ENCODE data around the gene OR8G5. TPM values are rescaled to one million over a fixed set of nuclear protein-coding genes. Genes with fewer than 3 reads are reported as not detected.

Gene OR8G5
- total and polyA plus RNA-seq, 2 experiments from 2014 or later = not detected

GRCh38 chr11:124210421-124210820, 45.8 kb upstream of the OR8G5 start:
- TF ChIP-seq NANOG (IDR thresholded peaks at IDR 0.05; ENCODE audit: borderline replicate concordance) = no peak
- TF ChIP-seq EZH2phosphoT487 (IDR thresholded peaks at IDR 0.05; ENCODE audit: unreplicated experiment) = no peak
- Histone ChIP-seq H3F3A (replicated peaks; ENCODE audit: low read depth) (no peaks in the 10 kb centered on the region), H3K36me3 (ENCODE audit: insufficient read depth) (no peaks in the 10 kb centered on the region), H3K4me3 (no peak overlapping the region), H3K79me2 (replicated peaks; ENCODE audit: insufficient read depth) (no peaks in the 10 kb centered on the region), H3K9me2 (ENCODE audit: insufficient read depth) (no peaks in the 10 kb centered on the region), H2AFZ (no peak overlapping the region), H4K20me1 (replicated peaks; ENCODE audit: insufficient read depth) (no peaks in the 10 kb centered on the region), H3K27me3 (ENCODE audit: insufficient read depth) (no peaks in the 10 kb centered on the region), H3K4me2 (no peak overlapping the region), H3K27ac (ENCODE audit: low read depth) (no peak overlapping the region), H3K4me1 (ENCODE audit: insufficient read depth) (no peaks in the 10 kb centered on the region)
- H3K27me3 Mint-ChIP-seq (ENCODE audit: insufficient read depth, low read depth, poor library complexity) = no peaks in the 10 kb centered on the region
- H3K4me1 Mint-ChIP-seq = no peaks in the 10 kb centered on the region
- no peaks in the 10 kb centered on the region for H3K9me3 Mint-ChIP-seq
- no peak for ATAC-seq
- H3K27ac Mint-ChIP-seq = no peak overlapping the region
- H3K36me3 Mint-ChIP-seq (ENCODE audit: low read depth) = no peaks in the 10 kb centered on the region
- no peak overlapping the region for H3K4me3 Mint-ChIP-seq
- DNase-seq (ENCODE audit: low spot score) = no peak

GRCh38 chr11:124211321-124211720, 44.9 kb upstream of the OR8G5 start:
- DNase-seq (ENCODE audit: low spot score) (no peak), ATAC-seq (no peak)
- Histone ChIP-seq H4K20me1 (replicated peaks; ENCODE audit: insufficient read depth) (no peaks in the 10 kb centered on the region), H3K4me3 (no peak overlapping the region), H3K4me2 (no peak overlapping the region), H3K27ac (ENCODE audit: low read depth) (no peak overlapping the region), H2AFZ (no peak overlapping the region), H3K4me1 (ENCODE audit: insufficient read depth) (no peaks in the 10 kb centered on the region), H3K79me2 (replicated peaks; ENCODE audit: insufficient read depth) (no peaks in the 10 kb centered on the region), H3K27me3 (ENCODE audit: insufficient read depth) (no peaks in the 10 kb centered on the region), H3K9me2 (ENCODE audit: insufficient read depth) (no peaks in the 10 kb centered on the region), H3K36me3 (ENCODE audit: insufficient read depth) (no peaks in the 10 kb centered on the region), H3F3A (replicated peaks; ENCODE audit: low read depth) (no peaks in the 10 kb centered on the region)
- Mint-ChIP-seq H3K4me3 (no peak overlapping the region), H3K27me3 (ENCODE audit: insufficient read depth, low read depth, poor library complexity) (no peaks in the 10 kb centered on the region), H3K9me3 (no peaks in the 10 kb centered on the region), H3K36me3 (ENCODE audit: low read depth) (no peaks in the 10 kb centered on the region), H3K27ac (no peak overlapping the region), H3K4me1 (no peaks in the 10 kb centered on the region)
- TF ChIP-seq POLR2AphosphoS5 (IDR thresholded peaks at IDR 0.05; ENCODE audit: low read depth) (no peak), NANOG (IDR thresholded peaks at IDR 0.05; ENCODE audit: borderline replicate concordance) (no peak), STAT1 (IDR thresholded peaks at IDR 0.05; ENCODE audit: unreplicated experiment) (no peak)

- no peak for ATAC-seq
- Mint-ChIP-seq H3K27ac (no peak overlapping the region), H3K4me3 (no peak overlapping the region), H3K9me3 (no peaks in the 10 kb centered on the region), H3K27me3 (ENCODE audit: insufficient read depth, low read depth, poor library complexity) (no peaks in the 10 kb centered on the region), H3K36me3 (ENCODE audit: low read depth) (no peaks in the 10 kb centered on the region), H3K4me1 (no peaks in the 10 kb centered on the region)
- Histone ChIP-seq H3K4me1 (ENCODE audit: insufficient read depth) (no peaks in the 10 kb centered on the region), H3K4me2 (no peak overlapping the region), H3F3A (replicated peaks; ENCODE audit: low read depth) (no peaks in the 10 kb centered on the region), H3K27ac (ENCODE audit: low read depth) (no peak overlapping the region), H3K36me3 (ENCODE audit: insufficient read depth) (no peaks in the 10 kb centered on the region), H2AFZ (no peak overlapping the region), H3K4me3 (no peak overlapping the region), H3K27me3 (ENCODE audit: insufficient read depth) (no peaks in the 10 kb centered on the region), H3K9me2 (ENCODE audit: insufficient read depth) (no peaks in the 10 kb centered on the region), H4K20me1 (replicated peaks; ENCODE audit: insufficient read depth) (no peaks in the 10 kb centered on the region), H3K79me2 (replicated peaks; ENCODE audit: insufficient read depth) (no peaks in the 10 kb centered on the region)
- DNase-seq (ENCODE audit: low spot score) = no peak
- TF ChIP-seq REST (IDR thresholded peaks at IDR 0.05; ENCODE audit: unreplicated experiment) = no peak
Measured at GRCh38 chr11:124214027-124214426, 42.1 kb upstream of the OR8G5 start.
